Measurements from ENCODE around the gene SLCO1B3. TPM values are rescaled to one million over a fixed set of nuclear protein-coding genes. Genes with fewer than 3 reads are reported as not detected.
"Not testable (repeated sequence)": the region's sequence is repeated elsewhere in the genome, so short reads cannot be mapped to it uniquely, and the experiment has no call there.

The SLCO1B3 gene, protein sequence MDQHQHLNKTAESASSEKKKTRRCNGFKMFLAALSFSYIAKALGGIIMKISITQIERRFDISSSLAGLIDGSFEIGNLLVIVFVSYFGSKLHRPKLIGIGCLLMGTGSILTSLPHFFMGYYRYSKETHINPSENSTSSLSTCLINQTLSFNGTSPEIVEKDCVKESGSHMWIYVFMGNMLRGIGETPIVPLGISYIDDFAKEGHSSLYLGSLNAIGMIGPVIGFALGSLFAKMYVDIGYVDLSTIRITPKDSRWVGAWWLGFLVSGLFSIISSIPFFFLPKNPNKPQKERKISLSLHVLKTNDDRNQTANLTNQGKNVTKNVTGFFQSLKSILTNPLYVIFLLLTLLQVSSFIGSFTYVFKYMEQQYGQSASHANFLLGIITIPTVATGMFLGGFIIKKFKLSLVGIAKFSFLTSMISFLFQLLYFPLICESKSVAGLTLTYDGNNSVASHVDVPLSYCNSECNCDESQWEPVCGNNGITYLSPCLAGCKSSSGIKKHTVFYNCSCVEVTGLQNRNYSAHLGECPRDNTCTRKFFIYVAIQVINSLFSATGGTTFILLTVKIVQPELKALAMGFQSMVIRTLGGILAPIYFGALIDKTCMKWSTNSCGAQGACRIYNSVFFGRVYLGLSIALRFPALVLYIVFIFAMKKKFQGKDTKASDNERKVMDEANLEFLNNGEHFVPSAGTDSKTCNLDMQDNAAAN
- polyA plus RNA-seq (2013, experiment 1 of 2) = not detected
- polyA plus RNA-seq (2013, experiment 2 of 2) = not detected

DNA sequence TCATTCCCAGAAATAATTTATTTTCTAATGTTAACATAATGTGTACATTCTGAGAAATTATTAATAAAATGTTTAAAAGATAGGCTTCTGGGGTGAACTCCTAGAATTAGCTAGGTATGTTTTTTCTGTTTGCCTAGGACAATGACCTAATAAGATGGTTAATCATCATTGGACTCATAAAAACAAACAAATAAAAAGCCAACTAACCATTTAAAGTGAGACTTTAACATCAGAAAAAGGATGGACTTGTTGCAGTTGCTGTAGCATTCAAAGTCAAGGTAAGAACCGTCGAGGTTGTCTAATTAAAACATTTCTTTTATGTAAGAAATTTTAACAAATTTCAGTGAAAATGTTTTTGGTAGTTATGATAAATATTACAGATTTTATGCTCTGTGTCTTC is at the start of gene SLCO1B3:
TSS of gene SLCO1B3 (plus strand) at position 219 of the 400 bp plus-strand sequence. CDS start 5,034 bp downstream, outside the sequence.
- H3K4me1 ChIP-seq (ENCODE audit: control insufficient read depth, insufficient read depth, low read length, poor library complexity, severe bottlenecking) = no peaks in the 10 kb centered on the region
- no peak within 1 kb of the TSS for H3K4me3 ChIP-seq (ENCODE audit: extremely low read depth, insufficient read depth, low read length, poor library complexity, severe bottlenecking)
- H3K36me3 ChIP-seq (ENCODE audit: control insufficient read depth, insufficient read depth, low read length) = no peaks in the 10 kb centered on the region
- no peak within 1 kb of the TSS for H3K27ac ChIP-seq (ENCODE audit: low read depth, low read length, severe bottlenecking)
- no peaks in the 10 kb centered on the region for H3K9me3 ChIP-seq (ENCODE audit: control insufficient read depth, low read length)
- no CpG with 5 or more reads among the region's 2 CpGs for WGBS, 2 experiments (ENCODE audit: insufficient coverage in 2 of 2)

DNA sequence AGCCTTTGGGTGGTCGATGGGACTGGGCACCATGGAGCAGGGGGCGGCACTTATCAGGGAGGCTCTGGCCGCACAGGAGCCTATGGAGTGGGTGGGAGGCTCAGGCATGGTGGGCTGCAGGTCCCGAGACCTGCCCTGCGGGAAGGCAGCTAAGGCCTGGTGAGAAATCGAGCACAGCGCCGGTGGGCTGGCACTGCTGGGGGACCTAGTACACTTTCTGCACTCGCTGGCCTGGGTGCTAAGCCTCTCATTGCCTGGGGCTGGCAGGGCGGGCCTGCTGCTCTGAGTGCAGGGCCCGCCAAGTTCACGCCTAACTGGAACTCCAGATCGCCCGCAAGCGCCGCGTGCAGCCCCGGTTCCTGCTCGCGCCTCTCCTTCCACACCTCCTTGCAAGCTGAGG is 33.1 kb upstream of the SLCO1B3 start:
- WGBS, 2 experiments (ENCODE audit: insufficient coverage in 2 of 2) = 86 to 93% methylated on average over 8 to 13 of the region's 20 CpGs
- Histone ChIP-seq H3K9me3 (ENCODE audit: control insufficient read depth, low read length) (peaks cover 7% of the 10 kb centered on the region), H3K27ac (ENCODE audit: low read depth, low read length, severe bottlenecking) (no peak overlapping the region), H3K4me1 (ENCODE audit: control insufficient read depth, insufficient read depth, low read length, poor library complexity, severe bottlenecking) (no peaks in the 10 kb centered on the region), H3K36me3 (ENCODE audit: control insufficient read depth, insufficient read depth, low read length) (no peaks in the 10 kb centered on the region), H3K4me3 (ENCODE audit: extremely low read depth, insufficient read depth, low read length, poor library complexity, severe bottlenecking) (no peak overlapping the region)

DNA sequence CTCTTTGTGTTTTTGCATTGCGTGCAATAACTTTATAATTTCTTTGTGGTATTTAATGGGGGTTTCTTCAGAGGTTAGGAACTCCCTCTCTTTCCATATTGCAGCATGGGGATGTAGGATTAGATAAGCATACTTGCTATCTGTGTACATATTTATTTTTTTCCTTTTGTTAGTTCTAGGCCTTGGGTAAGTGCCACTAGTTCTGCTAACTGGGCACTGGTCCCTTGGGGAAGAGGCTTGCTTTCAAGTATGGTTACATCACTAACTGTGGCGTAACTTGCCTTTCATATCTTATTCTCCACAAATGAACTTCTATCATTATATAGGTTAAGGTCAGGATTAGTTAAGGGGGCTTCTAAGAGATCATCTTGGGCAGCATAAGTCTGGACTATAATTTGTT is 31.5 kb upstream of the SLCO1B3 start:
- WGBS, 2 experiments (ENCODE audit: insufficient coverage in 2 of 2) = no CpG with 5 or more reads among the region's 2 CpGs
- H3K27ac ChIP-seq (ENCODE audit: low read depth, low read length, severe bottlenecking) = no peak overlapping the region
- H3K4me1 ChIP-seq (ENCODE audit: control insufficient read depth, insufficient read depth, low read length, poor library complexity, severe bottlenecking) = no peaks in the 10 kb centered on the region
- no peaks in the 10 kb centered on the region for H3K36me3 ChIP-seq (ENCODE audit: control insufficient read depth, insufficient read depth, low read length)
- no peak overlapping the region for H3K4me3 ChIP-seq (ENCODE audit: extremely low read depth, insufficient read depth, low read length, poor library complexity, severe bottlenecking)
- peaks cover 7% of the 10 kb centered on the region for H3K9me3 ChIP-seq (ENCODE audit: control insufficient read depth, low read length)

DNA sequence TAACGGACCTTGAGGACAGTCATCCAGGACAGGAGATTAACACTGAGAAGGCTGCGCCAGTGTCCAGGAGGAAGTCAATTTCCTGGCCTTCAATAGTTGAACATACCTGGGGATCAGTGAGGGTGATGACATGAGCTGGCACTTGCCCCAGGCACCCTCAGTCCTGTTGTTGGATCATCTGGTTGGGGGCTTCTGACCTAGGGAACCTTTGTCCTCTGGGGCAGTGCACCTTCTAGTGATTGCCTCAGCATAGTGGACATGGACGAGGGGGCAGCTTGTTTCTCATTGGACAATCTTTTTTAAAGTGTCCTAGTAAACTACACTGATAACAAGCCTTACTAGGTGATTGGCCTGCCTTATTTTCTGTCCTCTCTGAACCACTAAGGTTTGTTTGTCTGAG is 30.5 kb upstream of the SLCO1B3 start:
- H3K4me1 ChIP-seq (ENCODE audit: control insufficient read depth, insufficient read depth, low read length, poor library complexity, severe bottlenecking); H3K9me3 ChIP-seq (ENCODE audit: control insufficient read depth, low read length); H3K27ac ChIP-seq (ENCODE audit: low read depth, low read length, severe bottlenecking); H3K4me3 ChIP-seq (ENCODE audit: extremely low read depth, insufficient read depth, low read length, poor library complexity, severe bottlenecking); H3K36me3 ChIP-seq (ENCODE audit: control insufficient read depth, insufficient read depth, low read length): not testable (repeated sequence)
- WGBS, 2 experiments (ENCODE audit: insufficient coverage in 2 of 2) = 94 to 100% methylated on average over 1 to 2 of the region's 3 CpGs

DNA sequence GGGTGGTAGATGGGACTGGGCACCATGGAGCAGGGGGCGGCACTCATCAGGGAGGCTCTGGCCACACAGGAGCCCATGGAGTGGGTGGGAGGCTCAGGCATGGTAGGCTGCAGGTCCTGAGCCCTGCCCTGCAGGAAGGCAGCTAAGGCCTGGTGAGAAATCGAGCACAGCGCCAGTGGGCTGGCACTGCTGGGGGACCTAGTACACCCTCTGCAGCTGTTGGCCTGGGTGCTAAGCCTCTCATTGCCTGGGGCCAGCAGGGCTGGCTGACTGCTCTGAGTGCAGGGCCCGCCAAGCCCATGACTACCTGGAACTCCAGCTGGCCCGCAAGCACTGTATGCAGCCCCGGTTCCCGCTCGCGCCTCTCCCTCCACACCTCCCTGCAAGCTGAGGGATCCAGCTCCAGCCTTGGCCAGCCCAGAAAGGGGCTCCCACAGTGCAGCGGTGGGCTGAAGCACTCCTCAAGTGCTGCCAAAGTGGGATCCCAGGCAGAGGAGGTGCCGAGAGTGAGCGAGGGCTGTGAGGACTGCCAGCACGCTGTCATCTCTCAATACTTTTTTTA is 26.6 kb upstream of the SLCO1B3 start:
- H3K27ac ChIP-seq (ENCODE audit: low read depth, low read length, severe bottlenecking); H3K36me3 ChIP-seq (ENCODE audit: control insufficient read depth, insufficient read depth, low read length); H3K4me3 ChIP-seq (ENCODE audit: extremely low read depth, insufficient read depth, low read length, poor library complexity, severe bottlenecking); H3K9me3 ChIP-seq (ENCODE audit: control insufficient read depth, low read length); H3K4me1 ChIP-seq (ENCODE audit: control insufficient read depth, insufficient read depth, low read length, poor library complexity, severe bottlenecking): not testable (repeated sequence)
- WGBS, 2 experiments (ENCODE audit: insufficient coverage in 2 of 2) = 94 to 100% methylated on average over 4 to 7 of the region's 13 CpGs

DNA sequence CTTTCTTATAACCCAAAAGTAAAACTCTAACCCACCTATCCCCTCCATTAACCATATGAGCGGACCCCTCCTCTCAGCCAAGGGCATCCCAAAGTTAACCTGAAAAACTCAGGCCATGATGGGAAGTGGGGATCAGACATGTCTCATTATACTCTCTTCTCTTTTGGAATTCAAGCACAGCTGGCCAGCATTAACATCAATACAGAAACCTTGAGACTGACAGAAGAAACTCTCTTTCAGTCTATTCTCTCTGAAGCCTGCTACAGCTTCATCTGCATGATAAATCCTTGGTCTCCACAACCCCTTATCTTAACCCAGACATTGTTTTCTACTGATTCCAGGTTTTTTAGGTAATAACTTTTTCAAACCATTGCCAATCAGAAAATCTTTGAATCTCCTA is 17.5 kb upstream of the SLCO1B3 start:
- Histone ChIP-seq H3K36me3 (ENCODE audit: control insufficient read depth, insufficient read depth, low read length) (no peaks in the 10 kb centered on the region), H3K9me3 (ENCODE audit: control insufficient read depth, low read length) (no peaks in the 10 kb centered on the region), H3K4me1 (ENCODE audit: control insufficient read depth, insufficient read depth, low read length, poor library complexity, severe bottlenecking) (no peaks in the 10 kb centered on the region), H3K4me3 (ENCODE audit: extremely low read depth, insufficient read depth, low read length, poor library complexity, severe bottlenecking) (no peak overlapping the region), H3K27ac (ENCODE audit: low read depth, low read length, severe bottlenecking) (no peak overlapping the region)
- 50% methylated on average over 1 of the region's 1 CpG; no CpG with 5 or more reads in 1 of the 2 experiments for WGBS, 2 experiments (ENCODE audit: insufficient coverage in 2 of 2)

DNA sequence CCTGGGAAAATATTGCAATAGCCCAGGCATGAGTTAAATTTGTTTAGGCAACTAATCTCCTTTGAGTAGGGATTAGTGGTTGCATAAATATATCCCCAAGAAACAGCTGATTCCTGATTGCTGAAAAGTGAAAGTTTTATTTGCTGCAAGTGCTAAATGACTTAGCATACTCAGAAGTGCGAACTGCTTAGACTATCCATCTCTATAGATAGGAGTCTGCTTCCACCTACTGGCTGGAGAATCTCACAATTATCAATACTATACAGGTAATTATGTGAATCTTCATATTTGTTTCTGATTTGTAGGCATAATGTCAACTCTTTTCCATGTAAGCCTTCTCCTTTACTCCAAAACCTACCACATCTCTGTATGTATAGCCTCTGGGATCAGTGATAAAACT is 12.0 kb upstream of the SLCO1B3 start:
- Histone ChIP-seq H3K36me3 (ENCODE audit: control insufficient read depth, insufficient read depth, low read length) (no peaks in the 10 kb centered on the region), H3K4me3 (ENCODE audit: extremely low read depth, insufficient read depth, low read length, poor library complexity, severe bottlenecking) (no peak overlapping the region), H3K27ac (ENCODE audit: low read depth, low read length, severe bottlenecking) (no peak overlapping the region), H3K9me3 (ENCODE audit: control insufficient read depth, low read length) (no peaks in the 10 kb centered on the region), H3K4me1 (ENCODE audit: control insufficient read depth, insufficient read depth, low read length, poor library complexity, severe bottlenecking) (no peaks in the 10 kb centered on the region)
- WGBS, 2 experiments (ENCODE audit: insufficient coverage in 2 of 2) = no CpG with 5 or more reads among the region's 1 CpG

DNA sequence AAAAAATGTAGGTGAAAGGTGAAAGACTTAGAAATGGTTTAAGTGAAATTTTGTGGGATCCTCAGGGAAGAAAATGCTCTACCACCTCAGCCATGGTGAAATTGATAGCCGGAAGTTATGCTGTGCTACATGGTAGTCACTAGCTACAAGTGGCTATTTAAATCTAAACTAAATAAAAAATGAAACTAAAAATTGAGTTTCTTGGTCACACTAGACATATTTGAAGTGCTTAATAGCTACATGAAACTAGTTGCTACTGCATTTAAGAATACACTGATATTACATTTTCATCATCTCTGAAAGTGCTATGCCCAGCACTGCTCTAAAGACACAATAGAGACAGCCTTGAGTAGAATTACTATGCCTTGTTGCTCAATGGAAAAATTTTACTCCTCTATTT is 10.3 kb upstream of the SLCO1B3 start:
- Histone ChIP-seq H3K27ac (ENCODE audit: low read depth, low read length, severe bottlenecking) (no peak overlapping the region), H3K36me3 (ENCODE audit: control insufficient read depth, insufficient read depth, low read length) (no peaks in the 10 kb centered on the region), H3K4me3 (ENCODE audit: extremely low read depth, insufficient read depth, low read length, poor library complexity, severe bottlenecking) (no peak overlapping the region), H3K9me3 (ENCODE audit: control insufficient read depth, low read length) (no peaks in the 10 kb centered on the region), H3K4me1 (ENCODE audit: control insufficient read depth, insufficient read depth, low read length, poor library complexity, severe bottlenecking) (no peaks in the 10 kb centered on the region)
- no CpG with 5 or more reads among the region's 1 CpG for WGBS, 2 experiments (ENCODE audit: insufficient coverage in 2 of 2)

DNA sequence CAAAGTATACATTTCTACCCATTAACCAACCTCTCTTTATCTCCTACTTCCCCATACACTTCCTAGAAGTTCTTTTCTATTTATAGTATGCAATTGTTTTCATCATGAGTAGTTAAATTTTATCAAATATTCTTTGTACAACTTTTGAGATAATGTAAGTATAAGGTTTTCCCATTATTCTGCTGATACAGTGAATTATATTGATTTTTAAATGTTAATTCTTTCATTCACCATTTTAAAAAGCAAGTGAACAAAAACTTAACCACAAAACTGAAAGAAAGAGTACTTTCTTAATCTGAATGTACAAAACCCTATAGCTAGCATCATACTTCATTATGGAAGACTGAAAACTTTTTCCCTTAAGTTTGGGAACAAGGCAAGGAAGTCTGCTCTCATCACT is 9.5 kb upstream of the SLCO1B3 start:
- H3K27ac ChIP-seq (ENCODE audit: low read depth, low read length, severe bottlenecking) = no peak overlapping the region
- H3K36me3 ChIP-seq (ENCODE audit: control insufficient read depth, insufficient read depth, low read length) = no peaks in the 10 kb centered on the region
- H3K9me3 ChIP-seq (ENCODE audit: control insufficient read depth, low read length) = no peaks in the 10 kb centered on the region
- H3K4me3 ChIP-seq (ENCODE audit: extremely low read depth, insufficient read depth, low read length, poor library complexity, severe bottlenecking) = no peak overlapping the region
- H3K4me1 ChIP-seq (ENCODE audit: control insufficient read depth, insufficient read depth, low read length, poor library complexity, severe bottlenecking) = no peaks in the 10 kb centered on the region

DNA sequence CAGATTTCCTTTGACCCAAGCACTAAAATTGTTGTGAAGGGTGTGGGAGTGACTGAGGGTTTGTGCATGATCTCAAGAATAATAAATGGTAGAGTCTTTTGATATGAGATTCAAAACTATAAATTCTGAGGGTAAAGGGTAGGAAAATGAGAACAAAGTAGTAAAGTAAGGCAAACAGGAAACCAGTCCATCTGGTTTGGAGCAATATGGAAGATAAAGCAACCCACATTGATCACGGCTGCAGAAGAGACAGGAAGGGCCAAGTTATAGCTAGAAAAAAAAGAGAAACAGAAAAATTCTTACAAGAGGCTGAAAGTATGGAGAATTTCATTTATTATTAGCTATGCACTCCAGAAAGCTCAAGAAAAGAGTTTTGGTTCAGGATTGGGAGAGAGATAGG is 4.6 kb upstream of the SLCO1B3 start:
- no peak overlapping the region for H3K4me3 ChIP-seq (ENCODE audit: extremely low read depth, insufficient read depth, low read length, poor library complexity, severe bottlenecking)
- WGBS, 2 experiments (ENCODE audit: insufficient coverage in 2 of 2) = 100% methylated on average over 1 of the region's 1 CpG; no CpG with 5 or more reads in 1 of the 2 experiments
- H3K27ac ChIP-seq (ENCODE audit: low read depth, low read length, severe bottlenecking) = no peak overlapping the region
- no peaks in the 10 kb centered on the region for H3K9me3 ChIP-seq (ENCODE audit: control insufficient read depth, low read length)
- no peaks in the 10 kb centered on the region for H3K36me3 ChIP-seq (ENCODE audit: control insufficient read depth, insufficient read depth, low read length)
- no peaks in the 10 kb centered on the region for H3K4me1 ChIP-seq (ENCODE audit: control insufficient read depth, insufficient read depth, low read length, poor library complexity, severe bottlenecking)
